ENCODE results near the gene EOGT. TPM values are rescaled to one million over a fixed set of nuclear protein-coding genes. Genes with fewer than 3 reads are reported as not detected.

Gene EOGT
- total RNA-seq, 2 experiments from 2014 or later: 5.9 to 10.8 TPM

- Histone ChIP-seq H3K4me1 (ENCODE audit: insufficient read depth, low read length, poor library complexity, severe bottlenecking) (no peaks in the 10 kb centered on the region), H3K9me2 (ENCODE audit: insufficient read depth, low read length) (no peaks in the 10 kb centered on the region), H3K36me3 (ENCODE audit: insufficient read depth, low read length) (no peaks in the 10 kb centered on the region), H3K4me2 (ENCODE audit: low read length) (no peak overlapping the region), H4K20me1 (ENCODE audit: insufficient read depth, low read length) (no peaks in the 10 kb centered on the region), H3K4me3 (ENCODE audit: low read depth, low read length, poor library complexity, severe bottlenecking) (no peak overlapping the region), H2AFZ (ENCODE audit: low read length) (no peak overlapping the region), H3K79me2 (ENCODE audit: insufficient read depth, low read depth, low read length) (no peaks in the 10 kb centered on the region), H3K9me3 (ENCODE audit: low read length) (no peaks in the 10 kb centered on the region), H3K27ac (ENCODE audit: low read depth, low read length, poor library complexity, severe bottlenecking) (no peak overlapping the region)
- no TSS peak for BruUV-seq (replicated peaks)
- intact Hi-C loops (cut with micrococcal nuclease; ENCODE audit: unreplicated experiment): no loop called here
- DNase-seq (ENCODE audit: low spot score): no peak
- CTCF ChIA-PET (ENCODE audit: unreplicated experiment): no interaction called here
- TF ChIP-seq EZH2phosphoT487 (IDR thresholded peaks at IDR 0.05; ENCODE audit: borderline replicate concordance, low read depth, low read length) (no peak), CTCF (conservative IDR thresholded peaks at IDR 0.05; ENCODE audit: low read length) (no peak)
- POLR2A ChIA-PET: no interaction called here
These were observed 54.6 kb downstream of the EOGT start for GRCh38 chr3:68958932-68959331.

GRCh38 chr3:68957895-68958294 lies 55.6 kb downstream of the EOGT start:
- no peak overlapping the region for H2AFZ ChIP-seq (ENCODE audit: low read length)
- H3K79me2 ChIP-seq (ENCODE audit: insufficient read depth, low read depth, low read length): no peaks in the 10 kb centered on the region
- H3K36me3 ChIP-seq (ENCODE audit: insufficient read depth, low read length): no peaks in the 10 kb centered on the region
- POLR2A ChIA-PET: no interaction called here
- H3K9me3 ChIP-seq (ENCODE audit: low read length): no peaks in the 10 kb centered on the region
- no TSS peak for BruUV-seq (replicated peaks)
- H3K4me3 ChIP-seq (ENCODE audit: low read depth, low read length, poor library complexity, severe bottlenecking): no peak overlapping the region
- no peaks in the 10 kb centered on the region for H3K9me2 ChIP-seq (ENCODE audit: insufficient read depth, low read length)
- no peaks in the 10 kb centered on the region for H4K20me1 ChIP-seq (ENCODE audit: insufficient read depth, low read length)
- H3K4me2 ChIP-seq (ENCODE audit: low read length): no peak overlapping the region
- no peaks in the 10 kb centered on the region for H3K4me1 ChIP-seq (ENCODE audit: insufficient read depth, low read length, poor library complexity, severe bottlenecking)
- no peak overlapping the region for H3K27ac ChIP-seq (ENCODE audit: low read depth, low read length, poor library complexity, severe bottlenecking)
- CTCF ChIA-PET (ENCODE audit: unreplicated experiment): no interaction called here
- TF ChIP-seq CTCF (conservative IDR thresholded peaks at IDR 0.05; ENCODE audit: low read length) (no peak), EZH2phosphoT487 (IDR thresholded peaks at IDR 0.05; ENCODE audit: borderline replicate concordance, low read depth, low read length) (no peak)
- no peak for DNase-seq (ENCODE audit: low spot score)
- intact Hi-C loops (cut with micrococcal nuclease; ENCODE audit: unreplicated experiment): no loop called here

GRCh38 chr3:68953816-68954444 lies 59.6 kb downstream of the EOGT start:
- H3K4me3 ChIP-seq (ENCODE audit: low read depth, low read length, poor library complexity, severe bottlenecking): no peak overlapping the region
- H3K9me3 ChIP-seq (ENCODE audit: low read length): no peaks in the 10 kb centered on the region
- no peak overlapping the region for H2AFZ ChIP-seq (ENCODE audit: low read length)
- H3K4me2 ChIP-seq (ENCODE audit: low read length): no peak overlapping the region
- BruUV-seq (replicated peaks): no TSS peak
- no peaks in the 10 kb centered on the region for H3K4me1 ChIP-seq (ENCODE audit: insufficient read depth, low read length, poor library complexity, severe bottlenecking)
- no peak for TF ChIP-seq CTCF (conservative IDR thresholded peaks at IDR 0.05; ENCODE audit: low read length)
- TF ChIP-seq EZH2phosphoT487 (IDR thresholded peaks at IDR 0.05; ENCODE audit: borderline replicate concordance, low read depth, low read length): no peak
- no peaks in the 10 kb centered on the region for H3K36me3 ChIP-seq (ENCODE audit: insufficient read depth, low read length)
- no peak for DNase-seq (ENCODE audit: low spot score)
- no peaks in the 10 kb centered on the region for H4K20me1 ChIP-seq (ENCODE audit: insufficient read depth, low read length)
- POLR2A ChIA-PET: no interaction called here
- H3K27ac ChIP-seq (ENCODE audit: low read depth, low read length, poor library complexity, severe bottlenecking): no peak overlapping the region
- CTCF ChIA-PET (ENCODE audit: unreplicated experiment): no interaction called here
- intact Hi-C loops (cut with micrococcal nuclease; ENCODE audit: unreplicated experiment): no loop called here
- no peaks in the 10 kb centered on the region for H3K79me2 ChIP-seq (ENCODE audit: insufficient read depth, low read depth, low read length)
- no peaks in the 10 kb centered on the region for H3K9me2 ChIP-seq (ENCODE audit: insufficient read depth, low read length)
